ENCODE results near the gene TCEAL6.

Gene TCEAL6

GRCh38 chrX:102113367-102113766, 28.9 kb downstream of the TCEAL6 start:
- TF ChIP-seq CTCF (IDR thresholded peaks at IDR 0.05), result no peak
- Histone ChIP-seq H3K9me3 (no peaks in the 10 kb centered on the region), H3K4me1 (ENCODE audit: control insufficient read depth in 1 of 2, insufficient read depth in 1 of 2, low read depth in 1 of 2, low read length in 1 of 2) (no peaks in the 10 kb centered on the region), H3K36me3 (no peaks in the 10 kb centered on the region), H3K4me3 (ENCODE audit: low read depth in 1 of 2, low read length in 1 of 2) (no peak overlapping the region), H3K27me3 (no peaks in the 10 kb centered on the region), H3K27ac (no peak overlapping the region)
